Measurements from ENCODE around the gene ZBTB4. TPM values are rescaled to one million over a fixed set of nuclear protein-coding genes. Genes with fewer than 3 reads are reported as not detected.
A peak's percentile ranks its signal among the peaks of the same experiment; 100 is the strongest.

The ZBTB4 gene
- total RNA-seq, 1 donor from 2014 or later: 9.2 TPM

DNA sequence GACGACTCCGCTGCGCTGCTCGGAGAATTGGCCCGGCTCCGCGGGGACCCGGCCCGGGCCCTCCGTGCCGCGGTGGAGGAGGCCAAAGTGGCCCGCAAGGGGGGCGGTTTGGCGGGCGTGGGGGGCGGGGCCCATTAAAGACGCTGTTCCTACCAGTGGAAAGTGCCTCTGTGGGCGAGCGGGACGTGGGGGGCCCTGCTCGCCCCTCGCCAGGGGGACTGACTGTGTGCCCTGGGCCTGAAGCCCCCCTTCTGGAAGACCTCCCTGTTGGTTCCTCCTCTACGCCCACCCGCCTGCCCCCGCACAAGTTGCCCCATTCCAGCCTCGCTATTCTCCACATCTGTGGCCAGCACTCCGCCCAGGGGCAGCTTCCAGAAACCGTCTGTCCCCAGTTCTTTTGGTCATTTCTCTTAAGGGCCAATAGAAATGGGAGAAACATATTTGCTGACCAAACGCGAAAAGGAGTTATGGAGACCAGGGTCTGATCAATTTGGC, 42.0 kb downstream of the ZBTB4 start:
- H3K36me3 ChIP-seq (ENCODE audit: control insufficient read depth, insufficient read depth, low read length): peaks cover 2% of the 10 kb centered on the region
- TF ChIP-seq, protein P1, sequence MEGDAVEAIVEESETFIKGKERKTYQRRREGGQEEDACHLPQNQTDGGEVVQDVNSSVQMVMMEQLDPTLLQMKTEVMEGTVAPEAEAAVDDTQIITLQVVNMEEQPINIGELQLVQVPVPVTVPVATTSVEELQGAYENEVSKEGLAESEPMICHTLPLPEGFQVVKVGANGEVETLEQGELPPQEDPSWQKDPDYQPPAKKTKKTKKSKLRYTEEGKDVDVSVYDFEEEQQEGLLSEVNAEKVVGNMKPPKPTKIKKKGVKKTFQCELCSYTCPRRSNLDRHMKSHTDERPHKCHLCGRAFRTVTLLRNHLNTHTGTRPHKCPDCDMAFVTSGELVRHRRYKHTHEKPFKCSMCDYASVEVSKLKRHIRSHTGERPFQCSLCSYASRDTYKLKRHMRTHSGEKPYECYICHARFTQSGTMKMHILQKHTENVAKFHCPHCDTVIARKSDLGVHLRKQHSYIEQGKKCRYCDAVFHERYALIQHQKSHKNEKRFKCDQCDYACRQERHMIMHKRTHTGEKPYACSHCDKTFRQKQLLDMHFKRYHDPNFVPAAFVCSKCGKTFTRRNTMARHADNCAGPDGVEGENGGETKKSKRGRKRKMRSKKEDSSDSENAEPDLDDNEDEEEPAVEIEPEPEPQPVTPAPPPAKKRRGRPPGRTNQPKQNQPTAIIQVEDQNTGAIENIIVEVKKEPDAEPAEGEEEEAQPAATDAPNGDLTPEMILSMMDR (IDR thresholded peaks at IDR 0.05; ENCODE audit: insufficient read depth, low read length, severe bottlenecking): no peak
- DNase-seq (ENCODE audit: low read depth) (no peak), FAIRE-seq (no peak)
- H3K27me3 ChIP-seq (ENCODE audit: control insufficient read depth, insufficient read depth, low read length): no peaks in the 10 kb centered on the region
- H3K4me3 ChIP-seq (ENCODE audit: low read depth, low read length): peak overlapping the region; percentile 57

GRCh38 chr17:7436556-7437368, 42.7 kb downstream of the ZBTB4 start:
- DNase-seq (ENCODE audit: low read depth): peak; percentile 76
- TF ChIP-seq, protein P1 (IDR thresholded peaks at IDR 0.05; ENCODE audit: insufficient read depth, low read length, severe bottlenecking): peak; percentile 87
- H3K4me3 ChIP-seq (ENCODE audit: low read depth, low read length): peak overlapping the region; percentile 57
- H3K27me3 ChIP-seq (ENCODE audit: control insufficient read depth, insufficient read depth, low read length): no peaks in the 10 kb centered on the region
- FAIRE-seq: no peak
- no peaks in the 10 kb centered on the region for H3K36me3 ChIP-seq (ENCODE audit: control insufficient read depth, insufficient read depth, low read length)

- H3K4me3 ChIP-seq (ENCODE audit: low read depth, low read length): peak overlapping the region; percentile 57
- H3K27me3 ChIP-seq (ENCODE audit: control insufficient read depth, insufficient read depth, low read length): no peaks in the 10 kb centered on the region
- TF ChIP-seq, protein P1 (IDR thresholded peaks at IDR 0.05; ENCODE audit: insufficient read depth, low read length, severe bottlenecking): peak; percentile 49
- FAIRE-seq: no peak
- H3K36me3 ChIP-seq (ENCODE audit: control insufficient read depth, insufficient read depth, low read length): no peaks in the 10 kb centered on the region
- peak; percentile 39 for DNase-seq (ENCODE audit: low read depth)
These were observed 43.5 kb downstream of the ZBTB4 start for GRCh38 chr17:7435676-7436555.

DNA sequence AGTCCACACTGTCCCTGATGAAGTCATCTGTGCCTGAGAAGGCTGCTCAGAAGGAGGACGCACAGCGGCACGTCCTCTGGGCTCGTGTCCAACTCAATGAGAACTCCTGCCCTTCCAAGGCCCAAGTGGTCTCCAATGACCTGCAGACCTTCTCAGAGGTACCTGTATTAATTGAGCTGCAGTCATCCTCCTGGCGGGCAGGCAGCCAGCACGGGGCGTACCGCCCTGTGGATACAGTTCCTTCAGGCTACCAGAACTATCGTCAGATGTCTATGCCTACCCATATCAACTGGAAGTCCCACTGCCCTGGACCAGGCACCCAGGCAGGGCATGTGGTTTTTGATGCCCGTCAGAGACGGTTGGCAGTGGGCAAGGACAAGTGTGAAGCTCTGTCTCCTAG, 47.1 kb downstream of the ZBTB4 start:
- no peaks in the 10 kb centered on the region for H3K36me3 ChIP-seq (ENCODE audit: control insufficient read depth, insufficient read depth, low read length)
- TF ChIP-seq, protein P1 (IDR thresholded peaks at IDR 0.05; ENCODE audit: insufficient read depth, low read length, severe bottlenecking): no peak
- DNase-seq (ENCODE audit: low read depth): no peak
- no peak overlapping the region for H3K4me3 ChIP-seq (ENCODE audit: low read depth, low read length)
- H3K27me3 ChIP-seq (ENCODE audit: control insufficient read depth, insufficient read depth, low read length): no peaks in the 10 kb centered on the region
- FAIRE-seq: no peak

GRCh38 chr17:7431231-7431630, 48.2 kb downstream of the ZBTB4 start:
- Histone ChIP-seq H3K4me3 (ENCODE audit: low read depth, low read length) (no peak overlapping the region), H3K27me3 (ENCODE audit: control insufficient read depth, insufficient read depth, low read length) (no peaks in the 10 kb centered on the region), H3K36me3 (ENCODE audit: control insufficient read depth, insufficient read depth, low read length) (no peaks in the 10 kb centered on the region)
- TF ChIP-seq, protein P1 (IDR thresholded peaks at IDR 0.05; ENCODE audit: insufficient read depth, low read length, severe bottlenecking): no peak
- DNase-seq (ENCODE audit: low read depth) (no peak), FAIRE-seq (no peak)

Measured in bronchial epithelial cell (primary cell).